ENCODE measurements around the gene C1QB.

The C1QB gene

DNA sequence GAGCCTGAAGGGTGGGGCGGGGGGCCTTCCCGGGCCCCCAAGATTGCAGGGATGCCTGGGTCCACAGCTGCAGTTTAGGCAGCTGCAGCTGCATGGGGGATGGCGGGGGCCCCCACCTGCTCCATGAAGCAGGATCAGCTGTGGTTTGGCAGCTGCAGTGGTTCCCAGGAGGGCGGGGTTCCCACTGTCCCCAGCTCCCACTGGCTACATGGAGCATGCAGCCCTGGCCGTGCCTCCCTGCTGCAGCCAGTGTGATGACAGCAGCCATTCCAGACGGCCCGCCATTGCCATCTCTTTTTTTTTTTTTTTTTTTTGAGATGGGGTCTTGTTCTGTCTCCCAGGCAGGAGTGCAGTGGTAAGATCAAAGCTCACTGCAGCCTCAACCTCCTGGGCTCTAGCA is 17.6 kb upstream of the C1QB start:
- no peak for DNase-seq

DNA sequence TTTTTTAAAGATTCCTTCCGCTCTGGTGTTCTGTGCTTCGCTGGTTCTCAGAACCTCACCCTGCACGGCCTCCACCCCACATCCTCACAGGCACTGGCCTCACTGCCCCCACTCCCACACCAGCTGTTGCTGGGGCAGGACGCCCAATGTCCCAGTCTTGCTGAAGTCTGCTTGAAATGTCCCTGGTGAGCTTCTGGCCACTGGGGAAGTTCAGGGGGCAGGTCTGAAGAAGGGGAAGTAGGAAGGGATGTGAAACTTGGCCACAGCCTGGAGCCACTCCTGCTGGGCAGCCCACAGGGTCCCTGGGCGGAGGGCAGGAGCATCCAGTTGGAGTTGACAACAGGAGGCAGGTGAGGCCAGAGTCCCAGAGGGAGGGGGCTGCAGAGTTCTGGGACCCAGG is 16.7 kb upstream of the C1QB start, which contains the start of gene C1QA:
Gene C1QA (plus strand): TSS at position 276 of the 400 bp plus-strand sequence. CDS start 989 bp downstream, outside the sequence.
- peak; percentile 97 for DNase-seq

DNA sequence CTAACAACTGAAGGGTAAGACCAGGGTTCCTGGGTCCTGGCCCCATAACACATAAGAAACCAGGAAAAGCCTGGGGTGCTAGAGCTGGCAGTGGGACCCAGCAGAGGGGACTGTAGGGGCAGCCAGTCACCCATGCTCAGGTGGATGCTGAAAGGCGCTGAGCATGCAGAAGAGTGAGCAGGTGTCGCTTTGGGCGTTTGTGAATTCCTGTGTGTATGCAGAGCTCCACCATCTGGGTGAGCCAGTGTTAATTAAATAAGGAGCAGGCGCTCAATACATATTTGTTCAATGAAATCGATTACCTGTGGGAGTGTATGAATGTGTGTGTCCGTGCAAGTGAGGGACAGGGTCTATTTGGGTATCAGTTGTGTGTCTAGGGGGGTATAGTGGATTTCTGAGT is 16.1 kb upstream of the C1QB start:
- DNase-seq, result no peak

DNA sequence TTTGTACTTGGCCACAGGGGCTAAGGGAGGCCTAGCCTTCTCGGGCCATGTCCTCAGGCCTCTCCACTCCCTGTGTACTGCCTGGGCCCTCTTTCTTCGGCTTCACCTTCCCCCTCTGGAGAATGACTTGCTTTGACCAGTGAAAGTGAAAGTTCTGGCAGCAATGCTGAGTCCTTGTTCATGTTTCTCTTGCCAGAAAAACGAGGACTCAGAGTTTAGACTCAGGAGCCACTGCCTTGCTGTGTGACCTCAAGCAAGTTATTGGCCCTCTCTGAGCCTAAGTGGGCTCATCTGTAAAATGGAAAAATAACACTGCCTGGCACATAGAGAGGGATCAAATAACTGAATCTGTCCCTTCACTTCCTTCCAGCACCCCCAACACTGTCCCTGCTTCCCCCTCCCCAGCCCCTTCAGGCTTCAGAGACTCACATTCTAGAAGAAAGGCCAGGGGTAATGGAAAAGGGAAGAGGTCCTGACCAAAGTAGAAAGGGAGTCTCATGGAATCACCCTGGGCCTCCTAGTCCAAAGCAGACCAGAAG is 15.1 kb upstream of the C1QB start:
- no peak for DNase-seq

DNA sequence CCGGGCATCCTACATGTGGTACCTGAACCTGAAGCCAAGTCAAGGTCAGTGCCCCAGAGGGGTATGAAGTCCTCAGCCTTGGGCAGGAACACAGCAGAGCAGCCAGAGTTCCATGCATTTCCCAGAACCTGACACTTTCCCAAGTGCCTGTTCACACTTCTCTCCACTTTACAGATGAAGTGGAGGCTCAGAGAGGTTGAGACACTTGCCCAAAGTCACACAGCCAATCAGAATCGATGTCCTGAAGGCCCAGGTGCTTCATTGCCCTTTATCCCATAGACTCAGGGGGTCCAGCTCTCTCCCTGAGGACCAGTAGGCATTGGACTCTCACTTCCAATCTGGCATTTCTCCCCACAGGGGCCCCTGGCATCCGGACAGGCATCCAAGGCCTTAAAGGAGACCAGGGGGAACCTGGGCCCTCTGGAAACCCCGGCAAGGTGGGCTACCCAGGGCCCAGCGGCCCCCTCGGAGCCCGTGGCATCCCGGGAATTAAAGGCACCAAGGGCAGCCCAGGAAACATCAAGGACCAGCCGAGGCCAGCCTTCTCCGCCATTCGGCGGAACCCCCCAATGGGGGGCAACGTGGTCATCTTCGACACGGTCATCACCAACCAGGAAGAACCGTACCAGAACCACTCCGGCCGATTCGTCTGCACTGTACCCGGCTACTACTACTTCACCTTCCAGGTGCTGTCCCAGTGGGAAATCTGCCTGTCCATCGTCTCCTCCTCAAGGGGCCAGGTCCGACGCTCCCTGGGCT is 14.4 kb upstream of the C1QB start:
- no peak for DNase-seq

DNA sequence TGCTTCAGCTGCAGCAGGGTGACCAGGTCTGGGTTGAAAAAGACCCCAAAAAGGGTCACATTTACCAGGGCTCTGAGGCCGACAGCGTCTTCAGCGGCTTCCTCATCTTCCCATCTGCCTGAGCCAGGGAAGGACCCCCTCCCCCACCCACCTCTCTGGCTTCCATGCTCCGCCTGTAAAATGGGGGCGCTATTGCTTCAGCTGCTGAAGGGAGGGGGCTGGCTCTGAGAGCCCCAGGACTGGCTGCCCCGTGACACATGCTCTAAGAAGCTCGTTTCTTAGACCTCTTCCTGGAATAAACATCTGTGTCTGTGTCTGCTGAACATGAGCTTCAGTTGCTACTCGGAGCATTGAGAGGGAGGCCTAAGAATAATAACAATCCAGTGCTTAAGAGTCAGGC is 13.8 kb upstream of the C1QB start:
- DNase-seq, result no peak

DNA sequence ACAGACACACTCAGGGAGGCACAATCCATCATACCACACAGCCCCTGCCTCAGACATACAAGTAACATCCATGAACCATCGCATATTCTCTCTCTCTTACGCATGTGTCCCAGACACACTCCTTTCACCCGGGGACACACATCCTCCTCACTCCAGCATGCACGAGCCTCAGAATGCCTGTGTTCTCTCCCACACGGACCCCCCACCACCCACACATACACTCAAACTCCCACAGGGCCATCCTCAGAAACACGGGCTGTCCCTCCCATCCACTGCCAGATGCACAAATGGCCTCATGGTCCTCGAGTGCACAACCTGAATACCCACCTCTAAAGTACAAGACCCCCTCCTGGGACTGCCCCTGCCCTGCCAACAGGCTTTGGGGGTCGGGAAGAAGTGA is 11.8 kb upstream of the C1QB start:
- no peak for DNase-seq

DNA sequence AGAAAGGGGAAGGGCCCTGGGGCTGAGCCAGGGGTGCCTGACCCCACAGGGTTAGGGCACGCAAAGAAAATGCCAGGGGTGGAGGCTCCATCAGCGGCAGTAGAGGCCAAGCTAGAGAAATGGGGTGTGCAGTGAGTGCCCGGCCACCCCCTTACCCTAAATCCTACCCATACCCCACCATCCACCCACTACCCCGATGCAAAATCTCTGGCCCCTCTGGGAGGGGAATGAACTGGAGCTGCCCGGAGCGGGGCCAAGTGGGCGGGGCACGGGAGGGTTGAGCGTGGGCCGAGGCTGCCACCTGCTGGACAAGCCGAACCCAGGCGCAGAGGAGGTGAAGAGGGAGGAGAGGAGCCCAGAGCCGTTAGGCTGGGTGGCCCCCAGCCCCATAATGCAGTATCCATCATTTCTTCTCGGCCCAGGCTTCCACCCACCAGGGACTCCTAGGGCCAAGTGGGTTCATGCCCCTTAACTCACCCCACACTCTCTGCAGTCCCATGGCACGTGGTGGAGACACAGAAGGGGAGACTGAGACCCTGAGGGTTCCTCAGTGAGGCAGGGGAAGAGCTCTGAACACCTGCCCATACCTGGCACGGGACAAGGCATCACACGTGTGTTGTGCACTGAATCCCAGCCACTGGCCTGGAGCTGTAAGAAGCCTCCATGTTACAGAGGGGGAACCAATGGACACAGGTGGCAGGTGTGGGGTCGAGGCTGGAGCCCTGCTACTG is 11.0 kb upstream of the C1QB start:
- DNase-seq, result peak; percentile 70 to 71

DNA sequence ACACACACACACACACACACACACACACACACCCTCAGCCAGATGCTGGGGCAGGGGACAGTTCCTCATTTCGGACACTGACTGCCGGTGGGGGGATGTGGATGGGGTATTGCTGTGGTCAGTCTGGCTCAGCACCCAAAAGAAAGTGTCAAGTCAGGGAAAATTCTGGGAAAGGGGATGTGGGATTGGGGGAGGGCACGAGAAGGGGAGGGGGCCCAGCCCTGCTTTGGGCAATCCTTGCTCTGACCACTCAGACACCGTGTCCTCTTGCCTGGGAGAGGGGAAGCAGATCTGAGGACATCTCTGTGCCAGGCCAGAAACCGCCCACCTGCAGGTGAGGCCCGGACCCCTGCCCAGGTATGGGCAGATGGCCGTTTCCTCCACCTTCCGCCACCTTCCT is 9.7 kb upstream of the C1QB start, which contains the start of gene C1QC:
Gene C1QC (plus strand): TSS at position 253 of the 400 bp plus-strand sequence. CDS start 391 bp downstream, outside the sequence.
- DNase-seq, result peak; percentile 45 to 50

DNA sequence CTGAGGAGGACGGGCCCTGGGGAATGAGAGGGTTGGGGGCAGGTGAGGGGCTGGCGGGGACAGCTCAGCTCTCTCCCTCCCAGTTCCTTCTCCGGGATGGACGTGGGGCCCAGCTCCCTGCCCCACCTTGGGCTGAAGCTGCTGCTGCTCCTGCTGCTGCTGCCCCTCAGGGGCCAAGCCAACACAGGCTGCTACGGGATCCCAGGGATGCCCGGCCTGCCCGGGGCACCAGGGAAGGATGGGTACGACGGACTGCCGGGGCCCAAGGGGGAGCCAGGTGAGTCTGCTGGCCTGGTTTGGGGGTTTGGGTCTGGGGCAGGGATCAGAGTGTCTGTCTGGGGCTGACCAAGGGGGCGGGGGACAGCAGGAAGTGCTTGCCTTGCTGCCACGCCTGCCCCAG is 9.1 kb upstream of the C1QB start:
- no peak for DNase-seq

DNA sequence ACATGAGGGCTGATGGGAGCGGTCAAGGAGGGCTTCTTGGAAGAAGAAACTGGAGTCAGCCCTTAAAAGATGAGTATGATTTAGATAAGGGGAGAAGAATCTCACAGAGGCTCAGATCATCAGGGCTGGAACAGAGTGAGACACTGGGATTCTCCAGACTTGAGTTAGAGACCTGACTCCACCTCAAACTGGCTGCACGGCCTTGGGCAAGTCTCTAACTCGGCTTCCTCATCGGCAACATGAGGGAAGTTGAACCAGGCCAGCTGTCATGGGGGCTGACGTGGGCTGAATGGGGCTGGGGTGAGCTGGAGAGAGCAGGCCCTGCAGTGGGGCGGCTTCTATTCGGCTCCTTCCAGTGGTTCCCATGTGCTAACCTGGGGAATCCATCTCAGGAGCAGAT is 7.1 kb upstream of the C1QB start:
- DNase-seq, result peak; percentile 86 to 93

DNA sequence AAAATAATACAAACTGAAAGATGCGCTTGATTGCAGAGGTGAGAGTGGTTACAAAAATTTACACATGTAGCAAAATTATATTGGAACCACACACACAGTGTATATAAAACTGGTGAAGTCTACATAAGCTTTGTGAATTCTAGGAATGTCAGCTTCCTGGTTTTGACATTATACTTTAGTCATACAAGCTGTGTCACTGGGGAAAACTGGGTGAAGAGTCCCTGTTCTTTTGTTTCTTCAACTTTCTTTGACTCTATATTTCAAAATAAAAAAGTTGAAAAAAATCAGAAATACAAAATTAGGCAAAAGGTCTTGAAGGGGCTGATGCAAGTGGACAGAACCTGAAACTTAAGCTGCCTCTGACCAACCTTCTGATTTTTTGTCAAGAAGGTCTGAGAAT is 6.7 kb upstream of the C1QB start:
- peak; percentile 65 to 85 for DNase-seq

DNA sequence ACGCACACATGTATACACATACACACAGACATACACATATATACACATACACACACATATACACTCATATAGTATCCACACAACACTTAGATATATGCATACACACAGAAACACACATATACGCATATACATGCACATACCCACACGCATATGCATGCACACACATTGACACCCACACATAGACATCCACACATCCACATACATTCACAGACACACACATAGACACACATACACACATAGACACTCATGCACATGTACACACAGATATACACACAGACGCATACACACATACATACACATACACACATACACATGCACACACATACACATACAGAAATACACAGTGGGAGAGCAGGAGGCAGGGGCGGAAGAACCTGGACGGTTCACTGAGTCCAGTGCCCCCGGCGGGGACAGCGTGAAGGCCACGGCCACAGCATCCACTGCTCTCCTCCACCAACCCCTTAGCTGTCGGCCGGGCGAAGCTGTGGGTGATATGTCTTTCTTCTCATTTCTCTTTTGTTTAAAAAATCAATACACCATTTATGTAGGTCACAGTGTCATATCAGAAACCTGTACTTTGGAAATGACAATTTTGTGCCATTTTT is 2.8 kb upstream of the C1QB start:
- DNase-seq, result no peak

DNA sequence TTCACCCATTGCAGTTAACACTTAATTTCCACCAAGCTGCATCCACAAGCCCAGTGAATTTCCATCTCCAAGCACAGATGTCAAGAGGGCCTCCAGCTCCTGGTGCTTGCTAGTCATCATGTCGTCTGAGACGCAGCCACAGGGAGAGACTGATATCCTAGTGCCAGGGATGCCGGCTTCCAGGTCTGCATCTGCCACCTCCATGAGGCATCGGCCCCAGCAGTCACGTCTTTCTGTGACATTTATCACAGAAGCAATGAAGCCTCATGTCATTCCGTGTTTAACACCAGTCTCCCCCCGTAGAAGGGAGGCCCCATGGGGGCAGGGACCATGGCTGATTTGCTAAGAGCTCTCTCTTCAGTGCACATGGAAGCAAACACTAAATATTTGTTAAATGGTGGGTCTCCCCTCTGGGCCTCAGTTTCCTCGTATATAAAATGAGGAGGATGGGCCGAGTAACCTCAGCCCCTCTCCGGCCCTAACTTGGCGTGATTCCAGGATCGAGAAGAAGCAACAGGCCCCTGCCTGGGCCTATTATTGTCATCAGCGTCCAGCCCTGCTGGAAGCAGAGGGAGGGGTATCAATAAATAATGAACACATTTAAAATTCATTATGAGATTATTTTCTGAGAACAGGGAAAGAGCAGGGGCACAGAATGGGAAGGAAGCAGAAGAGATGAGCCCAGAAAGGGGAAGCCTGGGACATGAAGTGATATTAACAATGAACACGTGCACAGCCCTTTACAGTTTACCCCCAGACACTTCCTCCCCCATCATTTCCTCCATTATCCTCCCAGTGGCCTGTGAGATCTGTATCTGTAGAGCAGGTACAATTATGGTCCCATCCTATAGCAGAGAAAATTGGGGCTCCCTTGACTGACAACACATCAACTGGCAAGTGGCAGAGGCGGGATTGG is 837 bp upstream of the C1QB start:
- peak; percentile 49 to 56 for DNase-seq

DNA sequence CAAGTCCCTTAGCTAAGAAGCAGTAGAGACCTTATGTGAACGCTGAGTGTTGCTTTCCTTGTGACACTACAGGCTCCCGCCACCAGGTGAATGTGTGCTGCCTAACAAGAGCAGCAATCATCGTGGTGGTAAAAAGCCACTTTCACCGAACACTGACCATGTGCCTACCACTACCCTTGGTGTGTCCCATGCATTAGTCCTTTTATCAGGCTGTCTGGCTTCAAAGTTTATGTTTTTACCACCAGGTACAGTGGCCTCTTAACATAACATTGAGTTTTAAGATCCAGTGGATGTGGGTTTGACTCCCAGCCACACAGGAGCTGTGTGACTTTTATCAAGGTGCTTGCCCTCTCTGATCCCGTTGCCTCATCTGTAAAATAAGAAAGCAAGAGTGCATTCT is 1.7 kb downstream of the C1QB start:
- no peak for DNase-seq

DNA sequence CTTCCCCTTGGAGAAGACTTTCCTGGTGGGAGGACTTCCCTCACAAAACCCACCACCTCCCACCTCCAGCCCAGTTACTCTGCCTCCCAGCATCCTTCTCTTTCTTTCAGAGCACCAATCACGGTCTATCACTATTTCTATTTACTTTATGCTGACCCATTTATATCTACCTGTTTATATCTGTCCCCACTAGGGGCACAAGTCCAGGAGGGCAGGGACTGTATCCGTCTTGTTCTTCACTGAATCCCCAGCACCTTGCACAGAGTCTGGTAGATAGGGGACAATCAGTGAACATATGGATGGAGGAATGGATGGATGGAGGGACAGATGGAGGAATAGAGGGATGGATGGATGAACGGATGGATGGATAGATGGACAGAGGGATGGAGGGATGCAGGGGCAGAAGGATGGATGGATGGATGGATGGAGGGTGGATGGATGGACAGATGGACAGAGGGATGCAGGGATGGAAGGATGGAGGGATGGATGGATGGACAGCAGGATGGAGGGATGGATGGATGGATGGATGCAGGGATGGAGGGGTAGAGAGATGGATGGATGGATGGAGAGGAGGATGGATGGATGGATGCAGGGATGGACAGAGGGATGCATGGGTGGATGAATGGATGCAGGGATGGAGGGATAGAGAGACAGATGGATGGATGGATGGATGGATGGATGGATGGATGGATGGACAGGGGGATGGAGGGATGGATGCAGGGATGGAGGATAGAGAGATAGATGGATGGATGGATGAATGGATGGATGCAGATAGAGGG is 5.5 kb downstream of the C1QB start:
- DNase-seq, result no peak

DNA sequence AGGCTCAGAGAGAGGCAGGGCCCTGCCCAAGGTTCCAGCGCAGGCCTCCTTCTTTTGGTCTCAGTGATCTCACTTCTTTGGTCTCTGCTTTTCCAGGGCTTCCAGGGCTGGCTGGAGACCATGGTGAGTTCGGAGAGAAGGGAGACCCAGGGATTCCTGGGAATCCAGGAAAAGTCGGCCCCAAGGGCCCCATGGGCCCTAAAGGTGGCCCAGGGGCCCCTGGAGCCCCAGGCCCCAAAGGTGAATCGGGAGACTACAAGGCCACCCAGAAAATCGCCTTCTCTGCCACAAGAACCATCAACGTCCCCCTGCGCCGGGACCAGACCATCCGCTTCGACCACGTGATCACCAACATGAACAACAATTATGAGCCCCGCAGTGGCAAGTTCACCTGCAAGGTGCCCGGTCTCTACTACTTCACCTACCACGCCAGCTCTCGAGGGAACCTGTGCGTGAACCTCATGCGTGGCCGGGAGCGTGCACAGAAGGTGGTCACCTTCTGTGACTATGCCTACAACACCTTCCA is 7.7 kb downstream of the C1QB start:
- DNase-seq, result no peak

DNA sequence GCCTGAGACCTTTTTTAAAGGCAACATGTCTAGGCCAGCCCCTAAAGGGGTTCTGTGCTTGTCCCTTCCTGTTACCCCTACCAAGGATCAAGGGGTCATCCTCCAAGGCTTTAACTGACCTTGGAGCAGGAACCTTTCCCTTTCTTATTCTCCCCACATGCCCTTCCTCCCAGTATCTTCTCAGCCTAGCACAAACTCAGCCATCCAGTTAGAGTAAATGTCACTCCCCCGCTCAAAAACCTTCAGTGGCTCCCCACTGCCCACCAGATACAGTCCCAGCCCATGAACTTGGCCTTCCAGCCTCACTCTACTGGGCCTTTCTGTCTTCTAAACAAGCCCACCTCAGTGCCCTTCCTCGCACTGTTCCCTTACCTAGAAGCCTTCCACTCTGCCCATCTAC is 8.8 kb downstream of the C1QB start:
- no peak for DNase-seq

DNA sequence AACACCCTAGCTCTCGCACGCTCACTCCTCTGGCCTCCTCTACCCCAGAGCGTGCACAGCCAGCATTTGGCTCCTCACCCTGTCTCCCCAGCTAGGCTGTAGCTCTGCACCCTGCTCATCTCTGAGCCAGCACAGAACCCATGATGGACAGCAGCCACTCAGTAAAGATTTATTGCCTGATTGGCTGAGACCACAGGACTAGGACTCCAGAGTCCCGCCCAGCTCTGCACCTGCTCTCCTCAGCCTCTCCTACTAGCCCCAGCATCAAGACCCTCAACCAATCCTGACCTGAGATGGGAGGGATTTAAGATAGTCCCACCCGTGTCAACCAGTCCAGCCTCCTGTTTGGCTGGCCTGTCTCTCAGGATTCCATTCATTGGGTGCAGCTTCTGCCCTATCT is 9.3 kb downstream of the C1QB start:
- DNase-seq, result no peak

DNA sequence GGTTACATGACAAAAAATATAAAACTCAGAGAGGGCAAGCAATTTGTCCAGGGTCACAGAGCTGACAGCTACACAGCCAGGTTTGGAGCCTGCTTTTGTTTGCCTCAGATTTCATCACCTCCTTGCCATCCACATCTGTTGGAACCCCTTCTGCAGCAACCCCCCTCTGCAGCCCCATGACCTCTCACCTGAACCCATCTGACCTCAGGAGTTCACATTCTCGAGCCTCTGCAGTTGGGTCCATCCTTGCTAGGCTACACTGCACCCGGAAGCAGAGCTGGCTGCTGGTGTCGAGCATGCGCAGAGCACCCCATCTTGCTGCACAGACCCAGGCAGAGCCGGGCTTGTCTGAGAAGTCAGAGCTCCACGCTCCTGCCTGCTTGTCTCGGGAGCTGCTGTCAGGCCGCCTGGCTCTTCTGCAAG is 10.0 kb downstream of the C1QB start:
- no peak for DNase-seq

DNA sequence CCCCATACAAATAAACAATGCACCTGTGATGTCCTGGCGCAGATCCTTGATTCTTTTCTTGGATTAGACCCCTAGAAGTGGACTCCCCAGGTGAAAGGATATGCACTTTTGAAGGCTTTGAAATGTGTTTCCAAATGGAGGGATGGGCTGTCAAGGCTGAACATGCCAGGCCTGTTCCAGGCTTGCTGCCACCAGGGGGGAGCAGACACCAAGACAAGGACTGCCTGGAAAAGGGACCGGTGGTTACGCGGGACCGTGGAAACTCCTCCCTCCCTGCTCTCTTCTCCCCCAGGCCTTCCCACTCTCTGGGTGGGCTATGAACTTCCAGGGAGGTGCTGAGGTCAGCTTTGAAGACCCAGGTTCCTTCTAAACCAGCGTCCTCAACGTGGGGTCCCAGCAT is 12.7 kb downstream of the C1QB start:
- peak in 1 of 2 donors; percentile 18 for DNase-seq
